ENCODE results near the gene SBF2. TPM values are rescaled to one million over a fixed set of nuclear protein-coding genes. Genes with fewer than 3 reads are reported as not detected.

The SBF2 gene
- total RNA-seq, 4 donors from 2014 or later: 67.5 to 92.9 (median 71.6) TPM

DNA sequence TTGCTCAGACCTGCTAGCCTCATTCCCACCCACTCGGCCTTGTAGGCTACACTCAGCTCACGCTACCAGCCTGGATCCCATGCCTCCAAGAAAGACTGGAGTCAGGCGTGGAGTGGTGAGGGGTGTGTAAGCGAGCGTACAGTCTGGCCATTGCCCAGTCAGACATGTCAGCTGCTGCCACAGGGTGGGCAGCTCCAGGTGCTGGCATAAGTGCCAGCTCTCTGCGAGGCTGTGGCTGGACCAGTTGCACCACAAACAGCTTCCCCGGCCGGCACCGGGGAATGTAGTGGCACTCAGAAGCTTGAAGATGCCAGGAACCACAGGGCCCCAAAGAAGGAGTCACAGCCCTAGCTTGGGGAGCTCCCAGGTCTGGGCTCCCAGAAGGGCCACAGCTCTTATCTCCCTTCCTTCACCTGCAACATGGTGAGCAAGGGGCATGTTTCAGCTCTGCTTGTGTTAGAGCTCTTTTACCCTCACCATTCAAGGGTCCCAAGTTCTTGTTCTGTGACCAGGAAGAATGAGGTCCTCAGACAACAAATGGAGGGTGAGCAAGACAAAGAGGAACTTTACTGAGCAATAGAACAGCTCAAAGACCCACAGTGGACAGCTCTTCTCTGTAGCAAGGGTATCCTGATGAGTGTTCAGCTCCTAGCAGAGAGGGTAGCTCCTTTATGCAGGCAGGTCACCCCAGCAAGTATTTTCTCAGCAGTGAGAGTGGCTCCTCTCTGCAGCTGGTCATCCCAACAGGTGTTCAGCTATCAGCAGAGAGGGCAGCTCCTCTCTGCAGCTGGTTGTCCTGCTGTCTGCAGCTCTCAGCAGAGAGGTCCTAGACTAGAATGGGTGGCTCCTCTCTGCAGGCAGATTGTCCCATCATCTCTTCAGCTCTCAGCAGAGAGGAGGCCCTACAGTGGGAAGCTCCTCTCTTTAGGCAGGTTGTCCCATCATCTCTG lies 6.0 kb downstream of the SBF2 start:
- Histone ChIP-seq H3K4me3 (replicated peaks in 1 of 3) (no peak overlapping the region), H3K4me1 (peaks cover 3 to 21% of the 10 kb centered on the region in 2 donors), H3K9me3 (no peaks in the 10 kb centered on the region), H3K27me3 (no peaks in the 10 kb centered on the region), H3K36me3 (no peaks in the 10 kb centered on the region), H3K27ac (no peak overlapping the region)
- 88 to 96% methylated on average over 2 to 6 of the region's 9 CpGs for WGBS, 2 donors
- intact Hi-C loops (cut with DNase I): no loop called here
- TF ChIP-seq, protein P1, sequence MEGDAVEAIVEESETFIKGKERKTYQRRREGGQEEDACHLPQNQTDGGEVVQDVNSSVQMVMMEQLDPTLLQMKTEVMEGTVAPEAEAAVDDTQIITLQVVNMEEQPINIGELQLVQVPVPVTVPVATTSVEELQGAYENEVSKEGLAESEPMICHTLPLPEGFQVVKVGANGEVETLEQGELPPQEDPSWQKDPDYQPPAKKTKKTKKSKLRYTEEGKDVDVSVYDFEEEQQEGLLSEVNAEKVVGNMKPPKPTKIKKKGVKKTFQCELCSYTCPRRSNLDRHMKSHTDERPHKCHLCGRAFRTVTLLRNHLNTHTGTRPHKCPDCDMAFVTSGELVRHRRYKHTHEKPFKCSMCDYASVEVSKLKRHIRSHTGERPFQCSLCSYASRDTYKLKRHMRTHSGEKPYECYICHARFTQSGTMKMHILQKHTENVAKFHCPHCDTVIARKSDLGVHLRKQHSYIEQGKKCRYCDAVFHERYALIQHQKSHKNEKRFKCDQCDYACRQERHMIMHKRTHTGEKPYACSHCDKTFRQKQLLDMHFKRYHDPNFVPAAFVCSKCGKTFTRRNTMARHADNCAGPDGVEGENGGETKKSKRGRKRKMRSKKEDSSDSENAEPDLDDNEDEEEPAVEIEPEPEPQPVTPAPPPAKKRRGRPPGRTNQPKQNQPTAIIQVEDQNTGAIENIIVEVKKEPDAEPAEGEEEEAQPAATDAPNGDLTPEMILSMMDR (IDR thresholded peaks at IDR 0.05): no peak
- no peak for TF ChIP-seq POLR2A (IDR thresholded peaks at IDR 0.05)
- no peak for DNase-seq

DNA sequence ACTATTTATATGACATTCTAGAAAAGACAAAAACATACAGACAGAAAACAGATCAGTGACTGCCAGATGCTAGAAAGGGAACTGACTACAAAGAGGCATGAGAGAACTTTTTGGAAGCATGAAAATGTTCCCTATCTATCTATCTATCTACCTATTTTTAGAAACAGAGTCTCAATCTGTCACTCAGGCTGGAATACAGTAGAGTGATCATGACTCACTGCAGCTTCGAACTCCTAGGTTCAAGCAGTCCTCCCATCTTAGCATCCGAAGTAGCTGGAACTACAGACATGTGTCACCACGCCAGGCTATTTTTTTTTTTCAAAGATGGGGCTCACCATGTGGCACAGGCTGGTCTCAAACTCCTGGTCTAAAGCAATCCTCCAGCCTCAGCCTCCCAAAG lies 6.9 kb downstream of the SBF2 start:
- no peak for DNase-seq
- no peaks in the 10 kb centered on the region for H3K9me3 ChIP-seq
- H3K27me3 ChIP-seq: no peaks in the 10 kb centered on the region
- TF ChIP-seq, protein P1 (IDR thresholded peaks at IDR 0.05): no peak
- 81 to 92% methylated on average over 3 of the region's 3 CpGs for WGBS, 2 donors
- H3K27ac ChIP-seq: no peak overlapping the region
- no peaks in the 10 kb centered on the region for H3K36me3 ChIP-seq
- intact Hi-C loops (cut with DNase I): no loop called here
- no peak overlapping the region for H3K4me3 ChIP-seq (replicated peaks in 1 of 3)
- peaks cover 3 to 13% of the 10 kb centered on the region in 2 donors for H3K4me1 ChIP-seq

DNA sequence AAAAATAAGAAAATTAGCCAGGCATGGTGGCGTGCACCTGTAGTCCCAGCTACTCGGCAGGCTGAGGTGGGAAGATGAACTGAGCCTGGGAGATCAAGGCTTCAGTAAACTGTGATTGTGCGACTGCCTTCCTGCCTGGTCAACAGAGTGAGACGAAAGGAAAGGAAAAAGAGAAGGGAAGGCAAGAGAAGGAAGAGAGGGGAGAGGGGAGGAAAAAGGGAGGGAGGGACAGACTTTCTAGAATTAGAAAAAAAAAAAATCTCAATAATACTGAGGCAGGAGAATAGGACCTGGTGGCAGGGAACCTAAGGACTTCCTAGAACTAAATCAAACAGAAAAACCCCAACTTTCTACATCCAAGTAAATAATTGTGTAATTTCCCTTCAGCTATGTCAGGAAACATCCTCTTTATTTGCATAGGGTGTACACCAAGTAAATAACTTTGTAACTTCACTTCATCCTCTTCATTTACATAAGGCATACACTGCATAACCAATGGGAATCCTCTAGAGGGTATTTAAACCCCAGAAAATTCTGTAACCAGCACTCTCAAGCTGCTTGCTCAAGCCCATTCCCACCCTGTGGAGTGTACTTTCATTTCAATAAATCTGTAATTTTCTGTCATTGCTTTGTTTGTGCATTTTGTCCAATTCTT lies 8.7 kb downstream of the SBF2 start:
- Histone ChIP-seq H3K27ac (no peak overlapping the region), H3K4me3 (replicated peaks in 1 of 3) (no peak overlapping the region), H3K9me3 (no peaks in the 10 kb centered on the region), H3K36me3 (no peaks in the 10 kb centered on the region), H3K27me3 (no peaks in the 10 kb centered on the region), H3K4me1 (peaks cover 3 to 10% of the 10 kb centered on the region in 2 donors)
- 83 to 96% methylated on average over 4 of the region's 4 CpGs for WGBS, 2 donors
- no peak for TF ChIP-seq POLR2A (IDR thresholded peaks at IDR 0.05)
- TF ChIP-seq, protein P1 (IDR thresholded peaks at IDR 0.05): no peak
- intact Hi-C loops (cut with DNase I): no loop called here
- no peak for DNase-seq

DNA sequence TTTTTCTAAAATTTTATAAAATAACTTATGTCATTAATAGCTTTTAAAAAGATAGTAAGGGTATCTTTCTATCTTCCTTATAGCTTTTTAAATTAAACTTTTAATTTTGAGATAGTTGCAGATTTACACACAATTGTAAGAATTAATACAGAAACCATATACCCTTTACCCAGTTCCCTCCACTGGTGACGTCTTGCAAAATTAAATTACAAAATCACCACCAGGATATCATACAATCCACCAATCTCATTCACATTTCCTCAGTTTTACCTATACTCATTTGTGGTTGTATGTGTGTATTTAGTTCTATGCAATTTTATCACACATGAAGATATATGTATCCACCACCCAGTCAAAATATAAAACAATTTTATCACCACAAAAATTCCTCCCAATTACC lies 10.0 kb downstream of the SBF2 start:
- H3K4me1 ChIP-seq: peaks cover 3 to 4% of the 10 kb centered on the region in 2 donors
- no peak overlapping the region for H3K27ac ChIP-seq
- H3K4me3 ChIP-seq (replicated peaks in 1 of 3): no peak overlapping the region
- no peaks in the 10 kb centered on the region for H3K27me3 ChIP-seq
- no peaks in the 10 kb centered on the region for H3K36me3 ChIP-seq
- intact Hi-C loops (cut with DNase I): no loop called here
- H3K9me3 ChIP-seq: no peaks in the 10 kb centered on the region
- 86 to 90% methylated on average over 1 of the region's 1 CpG for WGBS, 2 donors
- no peak for DNase-seq
- no peak for TF ChIP-seq POLR2A (IDR thresholded peaks at IDR 0.05)
- TF ChIP-seq, protein P1 (IDR thresholded peaks at IDR 0.05): no peak

DNA sequence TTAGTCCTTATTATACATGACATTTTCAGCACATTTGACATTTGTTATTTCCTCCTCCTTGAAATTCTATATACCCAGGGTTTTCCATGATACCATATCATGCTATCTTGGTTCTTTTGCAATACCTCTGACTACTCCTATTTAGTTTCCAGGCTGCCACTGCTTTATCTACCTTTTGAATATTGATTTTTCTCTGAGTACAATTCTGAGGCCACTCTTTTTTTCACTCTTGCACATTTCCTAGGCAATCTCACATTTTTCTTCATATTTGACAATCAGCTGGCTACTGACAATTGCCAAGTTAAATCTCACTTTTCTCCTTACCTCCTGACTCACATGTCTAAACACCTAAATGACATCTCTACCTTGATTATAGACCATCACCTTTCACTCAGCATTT lies 11.9 kb downstream of the SBF2 start:
- no peaks in the 10 kb centered on the region for H3K27me3 ChIP-seq
- TF ChIP-seq, protein P1 (IDR thresholded peaks at IDR 0.05): no peak
- TF ChIP-seq POLR2A (IDR thresholded peaks at IDR 0.05): no peak
- no peak overlapping the region for H3K4me3 ChIP-seq (replicated peaks in 1 of 3)
- no peaks in the 10 kb centered on the region for H3K36me3 ChIP-seq
- DNase-seq: no peak
- peaks cover 2 to 4% of the 10 kb centered on the region in 2 donors for H3K4me1 ChIP-seq
- no peak overlapping the region for H3K27ac ChIP-seq
- H3K9me3 ChIP-seq: no peaks in the 10 kb centered on the region
- intact Hi-C loops (cut with DNase I): no loop called here
